ENCODE measurements around the gene KAT7.

- TF ChIP-seq CTCF (IDR thresholded peaks at IDR 0.05) (no peak), POLR2A (IDR thresholded peaks at IDR 0.05) (no peak)
These were observed 9.7 kb downstream of the KAT7 start for GRCh38 chr17:49798182-49798581.

Measured in lower leg skin (tissue), 3 donors.